Thoracic aorta (tissue), 2 donors: ENCODE data around the gene EMX1. TPM values are rescaled to one million over a fixed set of nuclear protein-coding genes. Genes with fewer than 3 reads are reported as not detected.
"Not testable (repeated sequence)": the region's sequence is repeated elsewhere in the genome, so short reads cannot be mapped to it uniquely, and the experiment has no call there.

Source experiments
- ATAC-seq: fragments of 150-250 bp; one replicate; pipeline ENCODE4 v1.8.0; 2017; ENCODE audit warnings: low read depth; ENCODE audit not compliant: insufficient number of reproducible peaks, low FRiP score
- DNase-seq: peaks from one replicate; pipeline ENCODE4 v3.0.0-alpha.2; 2020; ENCODE audit warnings: low spot score
- H3K27ac ChIP-seq, 2 donors: fragments of 200-600 bp; sonication (generic); 1 replicate in 1 of 2; 2 replicates in 1 of 2; pipeline ENCODE4 v1.5.1; 2016; ENCODE audit warnings: mild to moderate bottlenecking in 2 of 2, moderate library complexity in 2 of 2
- H3K27me3 ChIP-seq: fragments of 200-600 bp; sonication (generic); replicated peaks from 2 replicates; pipeline ENCODE4 v1.6.0; 2016; ENCODE audit warnings: mild to moderate bottlenecking; ENCODE audit not compliant: insufficient read depth
- H3K36me3 ChIP-seq: fragments of 200-600 bp; sonication (generic); one replicate; pipeline ENCODE4 v1.5.1; 2016
- H3K4me1 ChIP-seq, 2 donors: fragments of 200-600 bp; sonication (generic); 1 replicate in 1 of 2; 2 replicates in 1 of 2; pipeline versions ENCODE4 v1.5.1 to v1.6.0; 2016; ENCODE audit warnings: low read depth in 2 of 2, mild to moderate bottlenecking in 1 of 2; ENCODE audit not compliant: control insufficient read depth in 1 of 2
- H3K4me3 ChIP-seq: fragments of 200-600 bp; sonication (generic); 2 replicates; pipeline ENCODE4 v1.5.1; 2016; ENCODE audit warnings: mild to moderate bottlenecking
- H3K9me3 ChIP-seq: fragments of 200-600 bp; sonication (generic); 2 replicates; pipeline ENCODE4 v1.5.1; 2016
- total RNA-seq, 2 donors: library from RNA; depleted of rRNA; stranded (reverse); fragments of >200 nt; gene quantifications; one replicate each; pipeline versions ENCODE4 v1.1.0 to v1.2.3, GENCODE V29; 2016
- TF ChIP-seq, protein P1 (sequence below): fragments of 200-600 bp; sonication (generic); IDR thresholded peaks from one replicate; pipeline ENCODE4 v1.5.1; 2019; ENCODE audit warnings: antibody characterized with exemption

The EMX1 gene
- total RNA-seq, 2 donors from 2014 or later, result not detected

DNA sequence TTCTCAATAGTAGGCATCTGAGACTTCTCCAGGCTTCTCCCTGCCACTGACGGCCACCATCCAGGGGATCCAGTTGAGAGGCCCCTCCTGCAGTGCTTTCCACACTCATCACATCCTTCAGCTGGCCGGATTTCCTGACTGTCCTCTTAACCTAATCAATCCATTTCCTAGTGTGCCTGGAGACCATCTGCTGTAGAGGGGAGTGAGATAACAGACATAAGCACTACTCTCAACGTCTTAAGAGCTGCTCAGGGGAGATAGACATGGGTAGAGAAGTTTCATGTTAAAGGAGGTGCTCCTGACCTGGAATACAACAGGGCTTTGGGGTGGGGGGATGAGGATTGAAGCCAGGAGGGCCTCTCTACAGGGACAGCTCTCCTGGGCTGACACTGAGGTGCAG is 15.9 kb upstream of the EMX1 start:
- no peaks in the 10 kb centered on the region for H3K36me3 ChIP-seq
- H3K27ac ChIP-seq, result no peak overlapping the region
- peaks cover 8% of the 10 kb centered on the region for H3K27me3 ChIP-seq
- H3K4me1 ChIP-seq, result no peaks in the 10 kb centered on the region
- no peak for ATAC-seq
- H3K9me3 ChIP-seq, result no peaks in the 10 kb centered on the region
- no peak for DNase-seq
- TF ChIP-seq, protein P1, sequence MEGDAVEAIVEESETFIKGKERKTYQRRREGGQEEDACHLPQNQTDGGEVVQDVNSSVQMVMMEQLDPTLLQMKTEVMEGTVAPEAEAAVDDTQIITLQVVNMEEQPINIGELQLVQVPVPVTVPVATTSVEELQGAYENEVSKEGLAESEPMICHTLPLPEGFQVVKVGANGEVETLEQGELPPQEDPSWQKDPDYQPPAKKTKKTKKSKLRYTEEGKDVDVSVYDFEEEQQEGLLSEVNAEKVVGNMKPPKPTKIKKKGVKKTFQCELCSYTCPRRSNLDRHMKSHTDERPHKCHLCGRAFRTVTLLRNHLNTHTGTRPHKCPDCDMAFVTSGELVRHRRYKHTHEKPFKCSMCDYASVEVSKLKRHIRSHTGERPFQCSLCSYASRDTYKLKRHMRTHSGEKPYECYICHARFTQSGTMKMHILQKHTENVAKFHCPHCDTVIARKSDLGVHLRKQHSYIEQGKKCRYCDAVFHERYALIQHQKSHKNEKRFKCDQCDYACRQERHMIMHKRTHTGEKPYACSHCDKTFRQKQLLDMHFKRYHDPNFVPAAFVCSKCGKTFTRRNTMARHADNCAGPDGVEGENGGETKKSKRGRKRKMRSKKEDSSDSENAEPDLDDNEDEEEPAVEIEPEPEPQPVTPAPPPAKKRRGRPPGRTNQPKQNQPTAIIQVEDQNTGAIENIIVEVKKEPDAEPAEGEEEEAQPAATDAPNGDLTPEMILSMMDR, result no peak
- no peak overlapping the region for H3K4me3 ChIP-seq

DNA sequence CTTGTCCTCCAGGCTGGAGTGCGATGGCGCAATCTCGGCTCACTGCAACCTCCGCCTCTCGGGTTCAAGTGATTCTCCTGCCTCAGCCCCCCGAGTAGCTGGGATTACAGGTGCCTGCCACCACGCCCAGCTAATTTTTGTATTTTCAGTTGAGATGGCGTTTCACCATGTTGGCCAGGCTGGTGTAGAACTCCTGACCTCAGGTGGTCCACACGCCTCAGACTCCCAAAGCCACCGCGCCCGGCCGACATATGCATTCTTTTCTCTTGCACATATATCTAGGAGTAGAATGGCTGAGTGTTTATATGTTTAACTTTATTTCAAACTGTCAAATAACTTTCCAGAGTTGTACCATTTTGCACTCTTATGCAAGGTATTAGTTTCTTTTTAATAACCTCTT is 9.9 kb upstream of the EMX1 start:
- not testable (repeated sequence) for DNase-seq, H3K4me3 ChIP-seq, H3K27ac ChIP-seq, ATAC-seq, H3K4me1 ChIP-seq, H3K36me3 ChIP-seq, H3K9me3 ChIP-seq
- H3K27me3 ChIP-seq, result peaks cover 17% of the 10 kb centered on the region

DNA sequence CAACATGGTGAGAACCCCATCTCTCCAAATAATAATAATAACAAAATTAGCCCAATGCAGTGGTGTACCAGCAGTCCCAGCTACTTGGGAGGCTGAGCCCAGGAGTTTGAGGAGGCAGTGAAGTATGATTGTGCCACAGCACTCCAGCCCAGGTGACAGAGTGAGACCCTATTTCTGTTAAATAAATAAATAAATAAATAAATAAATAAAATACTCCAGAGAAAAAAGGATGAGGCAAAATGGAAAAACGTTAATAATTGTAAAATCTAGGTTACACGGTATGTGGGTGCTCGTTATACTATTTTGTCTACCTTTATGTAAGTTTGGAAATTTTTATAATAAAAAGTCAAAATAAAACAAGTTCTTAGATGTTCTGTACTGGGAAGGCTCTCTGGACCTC is 8.6 kb upstream of the EMX1 start:
- TF ChIP-seq, protein P1, result no peak
- ATAC-seq, result no peak
- Histone ChIP-seq H3K4me3 (no peak overlapping the region), H3K27ac (no peak overlapping the region), H3K27me3 (peaks cover 17% of the 10 kb centered on the region), H3K36me3 (no peaks in the 10 kb centered on the region), H3K9me3 (no peaks in the 10 kb centered on the region), H3K4me1 (no peaks in the 10 kb centered on the region)
- DNase-seq, result no peak

DNA sequence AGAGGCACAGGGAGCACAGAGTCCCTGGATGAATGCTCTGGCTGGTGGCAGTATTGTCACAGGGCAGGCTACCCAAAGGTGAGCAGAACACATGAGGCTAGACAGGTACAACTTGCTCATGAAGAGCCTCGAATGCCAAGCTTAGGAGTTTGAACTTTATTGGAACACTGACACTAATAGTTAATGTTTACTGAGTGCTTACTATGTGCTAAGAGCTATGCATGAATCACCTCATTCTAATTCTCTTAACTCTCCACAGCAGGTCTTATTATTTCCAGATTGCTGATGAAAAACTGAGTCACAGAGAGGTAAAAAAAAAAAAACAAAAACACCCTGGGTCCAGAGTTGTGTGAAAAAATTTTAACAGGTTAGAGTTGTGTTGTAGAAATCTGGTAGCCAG is 6.1 kb upstream of the EMX1 start:
- ATAC-seq (no peak), DNase-seq (no peak)
- peaks cover 25% of the 10 kb centered on the region for H3K27me3 ChIP-seq
- H3K9me3 ChIP-seq, result no peaks in the 10 kb centered on the region
- peaks cover 8 to 9% of the 10 kb centered on the region in 2 donors for H3K4me1 ChIP-seq
- H3K4me3 ChIP-seq, result no peak overlapping the region
- no peak overlapping the region for H3K27ac ChIP-seq
- TF ChIP-seq, protein P1, result no peak
- H3K36me3 ChIP-seq, result no peaks in the 10 kb centered on the region

DNA sequence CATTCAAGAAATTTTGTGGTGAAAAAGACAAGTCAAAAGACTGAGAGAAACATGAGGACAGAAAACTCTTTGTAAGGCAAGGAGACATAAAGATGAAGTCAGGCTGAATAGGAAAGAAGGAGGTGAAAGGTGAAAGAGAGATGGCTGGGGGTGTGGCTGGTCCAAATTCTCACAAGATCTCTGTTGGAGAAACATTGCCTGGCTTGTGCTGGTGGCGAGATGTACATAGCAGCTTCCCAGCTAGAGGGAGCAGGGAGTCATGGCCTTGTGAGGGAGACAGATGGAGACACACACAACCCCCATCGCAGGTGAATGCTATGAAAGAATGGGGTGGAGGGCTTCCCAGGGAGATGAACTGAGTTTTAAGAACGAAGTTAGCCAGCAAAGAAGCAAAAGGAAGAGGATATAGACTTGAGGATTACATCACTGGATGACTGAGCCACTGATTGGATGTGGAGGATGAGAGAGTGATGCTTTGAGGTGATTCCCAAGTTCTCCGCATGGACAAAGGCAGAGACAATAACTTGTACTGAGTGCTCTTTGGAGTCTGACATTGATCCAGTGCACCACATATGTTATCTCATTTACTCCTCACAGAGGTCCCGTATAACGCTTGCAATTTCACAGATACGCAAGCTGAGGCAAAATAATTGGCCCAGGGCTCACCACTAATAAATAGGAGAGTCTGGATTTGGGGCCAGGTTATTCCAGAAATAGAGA is 3.7 kb upstream of the EMX1 start:
- DNase-seq (no peak), ATAC-seq (no peak)
- peaks cover 26% of the 10 kb centered on the region for H3K27me3 ChIP-seq
- TF ChIP-seq, protein P1, result no peak
- H3K9me3 ChIP-seq, result no peaks in the 10 kb centered on the region
- no peak overlapping the region for H3K4me3 ChIP-seq
- H3K36me3 ChIP-seq, result no peaks in the 10 kb centered on the region
- H3K27ac ChIP-seq, result peak overlapping the region in 1 of 2 donors; percentile 9
- peaks cover 26 to 33% of the 10 kb centered on the region in 2 donors for H3K4me1 ChIP-seq

DNA sequence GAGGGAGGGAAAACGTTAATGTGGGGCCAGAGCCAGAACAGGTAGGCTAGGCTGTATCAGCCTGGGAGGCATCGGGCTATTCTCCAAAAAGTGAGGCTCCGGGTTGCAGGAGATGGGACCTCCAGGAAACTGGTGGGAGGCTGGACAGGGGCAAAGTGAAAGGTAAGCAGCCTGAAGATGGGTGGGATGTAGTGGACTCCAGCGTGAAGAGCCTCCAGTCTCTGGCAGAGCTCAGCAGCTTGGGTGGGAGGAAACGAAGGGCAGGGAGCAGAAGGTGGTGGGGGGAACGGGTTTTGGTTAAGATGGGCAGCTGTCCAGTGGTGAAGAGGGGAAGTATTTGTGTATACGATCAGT is 3.1 kb upstream of the EMX1 start:
- Histone ChIP-seq H3K9me3 (no peaks in the 10 kb centered on the region), H3K27ac (peak overlapping the region in 1 of 2 donors; percentile 9), H3K4me3 (no peak overlapping the region), H3K4me1 (peaks cover 28 to 37% of the 10 kb centered on the region in 2 donors), H3K27me3 (peaks cover 30% of the 10 kb centered on the region), H3K36me3 (no peaks in the 10 kb centered on the region)
- ATAC-seq (no peak), DNase-seq (no peak)
- TF ChIP-seq, protein P1, result no peak
